ENCODE data around the gene AURKAIP1. TPM values are rescaled to one million over a fixed set of nuclear protein-coding genes. Genes with fewer than 3 reads are reported as not detected.

AURKAIP1 gene
- total RNA-seq, 1 donor from 2014 or later: 107 TPM

DNA sequence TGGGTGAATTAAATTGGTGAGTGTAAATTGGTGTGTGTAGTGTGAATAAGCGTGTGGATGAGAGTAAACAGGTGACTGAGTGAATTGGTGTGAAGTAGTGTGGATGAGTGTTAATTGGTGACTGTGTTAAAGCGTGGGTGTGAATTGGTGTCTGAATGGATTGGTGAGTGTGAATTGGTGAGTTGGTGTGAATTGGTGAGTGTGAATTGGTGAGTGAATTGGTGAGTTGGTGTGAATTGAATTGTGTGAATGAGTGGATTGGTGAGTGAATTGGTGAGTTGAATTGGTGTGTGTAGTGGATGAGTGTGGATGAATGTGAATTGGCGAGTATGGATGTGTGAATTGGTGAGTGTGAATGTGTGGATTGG is 8.3 kb downstream of the AURKAIP1 start:
- no peaks in the 10 kb centered on the region for H3K36me3 Mint-ChIP-seq (ENCODE audit: insufficient read depth)
- no peaks in the 10 kb centered on the region for H3K9me3 Mint-ChIP-seq (ENCODE audit: low read depth)
- peaks cover 4% of the 10 kb centered on the region for H3K27me3 Mint-ChIP-seq
- TF ChIP-seq, protein P1, sequence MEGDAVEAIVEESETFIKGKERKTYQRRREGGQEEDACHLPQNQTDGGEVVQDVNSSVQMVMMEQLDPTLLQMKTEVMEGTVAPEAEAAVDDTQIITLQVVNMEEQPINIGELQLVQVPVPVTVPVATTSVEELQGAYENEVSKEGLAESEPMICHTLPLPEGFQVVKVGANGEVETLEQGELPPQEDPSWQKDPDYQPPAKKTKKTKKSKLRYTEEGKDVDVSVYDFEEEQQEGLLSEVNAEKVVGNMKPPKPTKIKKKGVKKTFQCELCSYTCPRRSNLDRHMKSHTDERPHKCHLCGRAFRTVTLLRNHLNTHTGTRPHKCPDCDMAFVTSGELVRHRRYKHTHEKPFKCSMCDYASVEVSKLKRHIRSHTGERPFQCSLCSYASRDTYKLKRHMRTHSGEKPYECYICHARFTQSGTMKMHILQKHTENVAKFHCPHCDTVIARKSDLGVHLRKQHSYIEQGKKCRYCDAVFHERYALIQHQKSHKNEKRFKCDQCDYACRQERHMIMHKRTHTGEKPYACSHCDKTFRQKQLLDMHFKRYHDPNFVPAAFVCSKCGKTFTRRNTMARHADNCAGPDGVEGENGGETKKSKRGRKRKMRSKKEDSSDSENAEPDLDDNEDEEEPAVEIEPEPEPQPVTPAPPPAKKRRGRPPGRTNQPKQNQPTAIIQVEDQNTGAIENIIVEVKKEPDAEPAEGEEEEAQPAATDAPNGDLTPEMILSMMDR (IDR thresholded peaks at IDR 0.05; ENCODE audit: unreplicated experiment): no peak
- H3K27ac Mint-ChIP-seq: no peak overlapping the region
- H3K4me3 Mint-ChIP-seq (ENCODE audit: low read depth): no peak overlapping the region
- DNase-seq (ENCODE audit: low spot score, unreplicated experiment): no peak
- peaks cover 2% of the 10 kb centered on the region for H3K4me1 Mint-ChIP-seq (ENCODE audit: low read depth)

DNA sequence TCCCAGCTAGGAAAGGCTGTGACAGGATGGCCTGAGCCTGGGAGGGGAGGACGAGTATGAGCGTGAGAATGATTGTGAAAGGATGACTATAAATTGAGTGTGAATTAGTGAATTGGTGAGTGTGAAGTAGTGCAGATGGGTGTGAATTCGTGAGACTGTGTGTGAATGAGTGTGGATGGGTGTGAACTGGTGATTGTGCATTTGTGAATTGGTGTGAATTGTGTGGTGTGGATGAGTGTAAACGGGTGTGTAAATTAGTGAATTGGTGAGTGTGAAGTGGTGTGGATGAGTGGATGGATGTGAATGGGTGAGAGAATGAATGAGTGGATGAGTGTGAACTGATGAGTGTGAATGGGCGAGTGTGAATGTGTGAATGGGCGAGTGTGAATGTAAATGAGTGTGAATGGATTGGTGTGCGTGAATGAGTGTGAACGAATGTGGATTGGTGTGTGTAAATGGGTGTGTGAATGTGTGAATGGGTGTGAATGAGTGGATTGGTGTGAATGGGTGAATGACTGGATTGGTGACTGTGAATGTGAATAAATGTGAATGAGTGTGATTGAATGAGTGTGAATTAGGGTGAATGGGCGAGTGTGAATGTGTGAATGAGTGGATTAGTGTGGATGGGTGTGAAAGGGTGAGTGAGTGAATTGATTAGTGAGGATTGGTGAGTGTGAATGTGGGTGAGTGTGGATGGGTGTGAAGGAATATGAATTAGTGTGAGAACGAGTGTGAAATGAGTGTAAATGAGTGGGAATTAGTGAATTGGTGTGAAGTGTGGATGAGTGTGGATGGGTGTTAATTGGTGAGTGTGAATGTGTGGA is 8.9 kb downstream of the AURKAIP1 start:
- H3K4me3 Mint-ChIP-seq (ENCODE audit: low read depth): no peak overlapping the region
- no peak for DNase-seq (ENCODE audit: low spot score, unreplicated experiment)
- H3K4me1 Mint-ChIP-seq (ENCODE audit: low read depth): peaks cover 2% of the 10 kb centered on the region
- no peaks in the 10 kb centered on the region for H3K9me3 Mint-ChIP-seq (ENCODE audit: low read depth)
- H3K36me3 Mint-ChIP-seq (ENCODE audit: insufficient read depth): no peaks in the 10 kb centered on the region
- TF ChIP-seq, protein P1 (IDR thresholded peaks at IDR 0.05; ENCODE audit: unreplicated experiment): no peak
- no peak overlapping the region for H3K27ac Mint-ChIP-seq
- peaks cover 4% of the 10 kb centered on the region for H3K27me3 Mint-ChIP-seq

DNA sequence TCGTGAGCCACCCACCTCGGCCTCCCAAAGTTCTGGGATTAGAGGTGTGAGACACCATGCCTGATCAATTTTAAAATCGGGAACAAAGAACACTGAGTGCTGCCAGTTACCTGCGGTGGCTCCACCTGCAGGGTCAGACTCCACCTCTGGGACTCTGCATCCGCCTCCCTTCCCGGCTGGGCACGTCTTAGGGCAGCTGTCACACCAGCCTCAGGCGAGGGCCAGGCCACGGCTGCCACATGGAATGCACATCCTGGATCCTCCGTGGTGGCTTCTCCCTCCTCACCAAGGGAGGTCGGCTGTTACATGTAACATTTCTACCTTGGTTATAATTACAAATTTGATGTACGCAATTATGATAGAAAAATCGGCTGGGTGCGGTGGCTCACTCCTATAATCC is 10.7 kb downstream of the AURKAIP1 start:
- TF ChIP-seq, protein P1 (IDR thresholded peaks at IDR 0.05; ENCODE audit: unreplicated experiment): no peak
- Mint-ChIP-seq H3K9me3 (ENCODE audit: low read depth) (no peaks in the 10 kb centered on the region), H3K4me3 (ENCODE audit: low read depth) (no peak overlapping the region), H3K4me1 (ENCODE audit: low read depth) (peaks cover 5% of the 10 kb centered on the region), H3K27ac (no peak overlapping the region), H3K27me3 (peaks cover 10% of the 10 kb centered on the region), H3K36me3 (ENCODE audit: insufficient read depth) (no peaks in the 10 kb centered on the region)
- no peak for DNase-seq (ENCODE audit: low spot score, unreplicated experiment)

DNA sequence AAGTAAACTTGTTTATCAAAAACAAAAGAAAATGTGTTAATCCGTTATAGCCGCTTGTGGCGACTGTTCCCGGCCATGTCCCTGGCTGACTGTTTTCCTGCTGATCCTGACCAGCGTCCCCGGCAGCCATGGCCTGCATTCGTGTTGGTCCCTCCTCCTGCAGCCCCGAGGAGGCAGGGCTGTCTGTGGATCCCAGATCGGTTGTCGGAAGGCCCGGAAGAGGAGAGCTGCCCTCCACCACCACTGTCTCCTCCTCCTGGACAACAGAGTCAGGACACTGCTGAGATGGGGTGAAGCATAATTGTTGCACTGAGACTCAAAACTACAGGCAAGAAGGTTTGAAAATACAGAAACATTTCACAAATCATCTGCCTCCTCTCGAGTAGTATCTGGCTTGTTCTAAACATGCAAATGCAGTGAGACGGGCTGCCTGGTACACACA is 13.0 kb downstream of the AURKAIP1 start:
- H3K4me1 Mint-ChIP-seq (ENCODE audit: low read depth): peaks cover 14% of the 10 kb centered on the region
- H3K9me3 Mint-ChIP-seq (ENCODE audit: low read depth): no peaks in the 10 kb centered on the region
- no peaks in the 10 kb centered on the region for H3K36me3 Mint-ChIP-seq (ENCODE audit: insufficient read depth)
- TF ChIP-seq, protein P1 (IDR thresholded peaks at IDR 0.05; ENCODE audit: unreplicated experiment): no peak
- H3K27ac Mint-ChIP-seq: no peak overlapping the region
- peaks cover 10% of the 10 kb centered on the region for H3K27me3 Mint-ChIP-seq
- no peak overlapping the region for H3K4me3 Mint-ChIP-seq (ENCODE audit: low read depth)
- DNase-seq (ENCODE audit: low spot score, unreplicated experiment): peak; percentile 8

DNA sequence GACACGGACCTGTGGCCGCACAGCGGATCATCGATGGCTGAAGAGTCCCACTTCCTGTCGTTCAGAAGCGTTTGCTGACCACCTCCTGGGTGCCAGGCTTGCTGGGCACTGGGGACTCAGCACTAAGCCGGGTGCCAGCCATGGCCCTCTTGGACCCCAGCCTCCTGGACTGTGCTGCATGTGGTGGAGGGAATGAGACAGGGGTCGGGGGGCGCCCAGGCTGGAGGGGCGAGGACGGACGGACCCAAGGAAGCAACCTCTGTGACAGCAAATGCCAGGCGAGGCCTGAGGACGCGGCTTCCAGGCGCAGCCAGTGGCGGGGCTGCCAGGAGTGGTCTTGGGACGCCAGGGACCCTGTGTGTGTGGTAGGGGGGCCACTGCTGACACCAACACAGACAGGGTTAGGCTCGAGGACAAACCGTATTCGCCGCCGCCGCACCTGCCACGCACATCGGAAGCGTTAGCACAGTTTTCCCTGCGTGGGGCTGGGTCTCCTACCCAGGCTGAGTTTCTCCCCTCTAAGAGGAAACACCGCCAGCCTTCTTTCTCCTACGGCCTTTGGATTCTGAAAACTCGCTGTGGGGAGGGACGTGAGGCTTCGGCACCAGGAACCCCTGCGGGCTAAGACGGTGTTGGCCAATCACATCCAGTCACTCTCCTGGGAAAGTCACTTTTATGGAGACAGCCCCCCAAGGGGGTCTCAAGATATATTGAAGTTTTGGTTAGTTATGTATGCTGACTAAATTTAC is 13.6 kb downstream of the AURKAIP1 start:
- Mint-ChIP-seq H3K27me3 (peaks cover 10% of the 10 kb centered on the region), H3K36me3 (ENCODE audit: insufficient read depth) (no peaks in the 10 kb centered on the region), H3K27ac (no peak overlapping the region), H3K9me3 (ENCODE audit: low read depth) (no peaks in the 10 kb centered on the region), H3K4me1 (ENCODE audit: low read depth) (peaks cover 14% of the 10 kb centered on the region), H3K4me3 (ENCODE audit: low read depth) (no peak overlapping the region)
- peak; percentile 7 for DNase-seq (ENCODE audit: low spot score, unreplicated experiment)
- TF ChIP-seq, protein P1 (IDR thresholded peaks at IDR 0.05; ENCODE audit: unreplicated experiment): no peak
